ENCODE data around the gene KDM6A. TPM values are rescaled to one million over a fixed set of nuclear protein-coding genes. Genes with fewer than 3 reads are reported as not detected.
"Not testable (repeated sequence)": the region's sequence is repeated elsewhere in the genome, so short reads cannot be mapped to it uniquely, and the experiment has no call there.

Gene KDM6A
- total and polyA plus RNA-seq, 2 of the 13 experiments (the other 11 are each of a cell fraction or from before 2014, with no cell fraction given): 16.7 to 18.2 TPM

DNA sequence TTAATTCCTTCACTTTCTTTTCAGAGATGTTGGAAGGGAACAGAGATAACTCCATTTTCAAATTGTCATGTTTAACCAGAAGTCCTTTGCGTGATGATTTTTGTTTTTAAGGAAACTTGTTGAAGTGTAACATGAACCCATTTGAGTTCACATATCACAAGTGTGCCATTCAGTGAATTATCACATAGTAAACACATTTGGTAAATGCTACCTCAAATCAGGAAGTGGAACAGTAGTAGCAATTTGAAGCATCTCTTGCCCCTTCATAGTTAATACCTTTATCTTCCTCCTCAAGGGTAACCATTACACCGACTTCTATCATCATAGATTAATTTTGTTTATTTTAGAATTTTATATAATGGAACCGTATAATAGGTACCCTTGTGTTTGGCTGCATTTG lies 35.8 kb downstream of the KDM6A start:
- 96% methylated on average over 3 of the region's 3 CpGs for WGBS (ENCODE audit: low lambda C conversion rate)
- Histone ChIP-seq H3K27me3 (ENCODE audit: control insufficient read depth in 1 of 2, insufficient read depth in 2 of 2, low read length in 2 of 2) (no peaks in the 10 kb centered on the region), H3K9me3 (ENCODE audit: low read length) (no peaks in the 10 kb centered on the region), H3K9ac (ENCODE audit: insufficient read depth, low read depth, low read length) (no peak overlapping the region), H3K36me3 (replicated peaks in 1 of 2; ENCODE audit: control insufficient read depth in 1 of 2, insufficient read depth in 2 of 2, low read length in 2 of 2) (no peaks in the 10 kb centered on the region), H2AFZ (ENCODE audit: low read length) (no peak overlapping the region), H3K4me2 (ENCODE audit: low read depth, low read length) (no peak overlapping the region), H3K27ac (ENCODE audit: extremely low read length, insufficient read depth, low read length) (peak overlapping the region; percentile 6), H3K4me3 (replicated peaks in 1 of 3; ENCODE audit: insufficient read depth in 1 of 3, low read depth in 2 of 3, low read length in 3 of 3) (no peak overlapping the region), H3K79me2 (ENCODE audit: insufficient read depth, low read length) (peaks cover 73% of the 10 kb centered on the region), H3K4me1 (ENCODE audit: insufficient read depth, low read length) (peaks cover 86% of the 10 kb centered on the region), H4K20me1 (ENCODE audit: insufficient read depth, low read length) (peaks cover 9% of the 10 kb centered on the region)
- no TSS peak for BruUV-seq (replicated peaks)
- ChIA-PET POLR2A (no interaction called here), CTCF (ENCODE audit: low intra/inter-chr PET ratio, low total read pairs) (no interaction called here)
- FAIRE-seq (peak; percentile 12), DNase-seq (ENCODE audit: low spot score) (no peak), ATAC-seq (no peak)
- TF ChIP-seq KMT2B (CRISPR knock-in tag; IDR thresholded peaks at IDR 0.05) (no peak), PHF8 (CRISPR knock-in tag; IDR thresholded peaks at IDR 0.05) (no peak), PAX8 (CRISPR knock-in tag; IDR thresholded peaks at IDR 0.05; ENCODE audit: borderline replicate concordance) (no peak)
- TF ChIP-seq, protein P1, sequence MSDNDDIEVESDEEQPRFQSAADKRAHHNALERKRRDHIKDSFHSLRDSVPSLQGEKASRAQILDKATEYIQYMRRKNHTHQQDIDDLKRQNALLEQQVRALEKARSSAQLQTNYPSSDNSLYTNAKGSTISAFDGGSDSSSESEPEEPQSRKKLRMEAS (IDR thresholded peaks at IDR 0.05): no peak
- in situ Hi-C loops (cut with HindIII; ENCODE audit: extremely low pct_ligation_motif_present, low pct_unique_long_range_greater_than_20kb): no loop called here
- intact Hi-C loops (cut with micrococcal nuclease; ENCODE audit: unreplicated experiment): no loop called here

DNA sequence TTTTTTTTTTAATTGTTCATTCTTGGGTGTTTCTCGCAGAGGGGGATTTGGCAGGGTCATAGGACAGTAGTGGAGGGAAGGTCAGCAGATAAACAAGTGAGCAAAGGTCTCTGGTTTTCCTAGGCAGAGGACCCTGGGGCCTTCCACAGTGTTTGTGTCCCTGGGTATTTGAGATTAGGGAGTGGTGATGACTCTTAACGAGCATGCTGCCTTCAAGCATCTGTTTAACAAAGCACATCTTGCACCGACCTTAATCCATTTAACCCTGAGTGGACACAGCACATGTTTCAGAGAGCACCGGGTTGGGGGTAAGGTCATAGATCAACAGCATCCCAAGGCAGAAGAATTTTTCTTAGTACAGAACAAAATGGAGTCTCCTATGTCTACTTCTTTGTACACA lies 37.5 kb downstream of the KDM6A start:
- Histone ChIP-seq H3K4me1 (ENCODE audit: insufficient read depth, low read length) (peaks cover 86% of the 10 kb centered on the region), H3K79me2 (ENCODE audit: insufficient read depth, low read length) (peaks cover 68% of the 10 kb centered on the region)
- intact Hi-C loops (cut with micrococcal nuclease; ENCODE audit: unreplicated experiment); H3K4me2 ChIP-seq (ENCODE audit: low read depth, low read length); BruUV-seq (replicated peaks); H4K20me1 ChIP-seq (ENCODE audit: insufficient read depth, low read length); DNase-seq (ENCODE audit: low spot score); H3K27me3 ChIP-seq (ENCODE audit: control insufficient read depth in 1 of 2, insufficient read depth in 2 of 2, low read length in 2 of 2); H2AFZ ChIP-seq (ENCODE audit: low read length); H3K9me3 ChIP-seq (ENCODE audit: low read length); H3K27ac ChIP-seq (ENCODE audit: extremely low read length, insufficient read depth, low read length); H3K9ac ChIP-seq (ENCODE audit: insufficient read depth, low read depth, low read length); POLR2A ChIA-PET; in situ Hi-C loops (cut with HindIII; ENCODE audit: extremely low pct_ligation_motif_present, low pct_unique_long_range_greater_than_20kb); FAIRE-seq; H3K36me3 ChIP-seq (replicated peaks in 1 of 2; ENCODE audit: control insufficient read depth in 1 of 2, insufficient read depth in 2 of 2, low read length in 2 of 2); CTCF ChIA-PET (ENCODE audit: low intra/inter-chr PET ratio, low total read pairs); ATAC-seq; H3K4me3 ChIP-seq (replicated peaks in 1 of 3; ENCODE audit: insufficient read depth in 1 of 3, low read depth in 2 of 3, low read length in 3 of 3); TF ChIP-seq FOXP1 (IDR thresholded peaks at IDR 0.05): not testable (repeated sequence)
- WGBS (ENCODE audit: low lambda C conversion rate): 0% methylated on average over 1 of the region's 4 CpGs
- TF ChIP-seq, protein P2, sequence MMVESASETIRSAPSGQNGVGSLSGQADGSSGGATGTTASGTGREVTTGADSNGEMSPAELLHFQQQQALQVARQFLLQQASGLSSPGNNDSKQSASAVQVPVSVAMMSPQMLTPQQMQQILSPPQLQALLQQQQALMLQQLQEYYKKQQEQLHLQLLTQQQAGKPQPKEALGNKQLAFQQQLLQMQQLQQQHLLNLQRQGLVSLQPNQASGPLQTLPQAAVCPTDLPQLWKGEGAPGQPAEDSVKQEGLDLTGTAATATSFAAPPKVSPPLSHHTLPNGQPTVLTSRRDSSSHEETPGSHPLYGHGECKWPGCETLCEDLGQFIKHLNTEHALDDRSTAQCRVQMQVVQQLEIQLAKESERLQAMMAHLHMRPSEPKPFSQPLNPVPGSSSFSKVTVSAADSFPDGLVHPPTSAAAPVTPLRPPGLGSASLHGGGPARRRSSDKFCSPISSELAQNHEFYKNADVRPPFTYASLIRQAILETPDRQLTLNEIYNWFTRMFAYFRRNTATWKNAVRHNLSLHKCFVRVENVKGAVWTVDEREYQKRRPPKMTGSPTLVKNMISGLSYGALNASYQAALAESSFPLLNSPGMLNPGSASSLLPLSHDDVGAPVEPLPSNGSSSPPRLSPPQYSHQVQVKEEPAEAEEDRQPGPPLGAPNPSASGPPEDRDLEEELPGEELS (CRISPR knock-in tag; IDR thresholded peaks at IDR 0.05): peak; percentile 25; the same call in 1 of the 2 replicates
- TF ChIP-seq, protein P3, sequence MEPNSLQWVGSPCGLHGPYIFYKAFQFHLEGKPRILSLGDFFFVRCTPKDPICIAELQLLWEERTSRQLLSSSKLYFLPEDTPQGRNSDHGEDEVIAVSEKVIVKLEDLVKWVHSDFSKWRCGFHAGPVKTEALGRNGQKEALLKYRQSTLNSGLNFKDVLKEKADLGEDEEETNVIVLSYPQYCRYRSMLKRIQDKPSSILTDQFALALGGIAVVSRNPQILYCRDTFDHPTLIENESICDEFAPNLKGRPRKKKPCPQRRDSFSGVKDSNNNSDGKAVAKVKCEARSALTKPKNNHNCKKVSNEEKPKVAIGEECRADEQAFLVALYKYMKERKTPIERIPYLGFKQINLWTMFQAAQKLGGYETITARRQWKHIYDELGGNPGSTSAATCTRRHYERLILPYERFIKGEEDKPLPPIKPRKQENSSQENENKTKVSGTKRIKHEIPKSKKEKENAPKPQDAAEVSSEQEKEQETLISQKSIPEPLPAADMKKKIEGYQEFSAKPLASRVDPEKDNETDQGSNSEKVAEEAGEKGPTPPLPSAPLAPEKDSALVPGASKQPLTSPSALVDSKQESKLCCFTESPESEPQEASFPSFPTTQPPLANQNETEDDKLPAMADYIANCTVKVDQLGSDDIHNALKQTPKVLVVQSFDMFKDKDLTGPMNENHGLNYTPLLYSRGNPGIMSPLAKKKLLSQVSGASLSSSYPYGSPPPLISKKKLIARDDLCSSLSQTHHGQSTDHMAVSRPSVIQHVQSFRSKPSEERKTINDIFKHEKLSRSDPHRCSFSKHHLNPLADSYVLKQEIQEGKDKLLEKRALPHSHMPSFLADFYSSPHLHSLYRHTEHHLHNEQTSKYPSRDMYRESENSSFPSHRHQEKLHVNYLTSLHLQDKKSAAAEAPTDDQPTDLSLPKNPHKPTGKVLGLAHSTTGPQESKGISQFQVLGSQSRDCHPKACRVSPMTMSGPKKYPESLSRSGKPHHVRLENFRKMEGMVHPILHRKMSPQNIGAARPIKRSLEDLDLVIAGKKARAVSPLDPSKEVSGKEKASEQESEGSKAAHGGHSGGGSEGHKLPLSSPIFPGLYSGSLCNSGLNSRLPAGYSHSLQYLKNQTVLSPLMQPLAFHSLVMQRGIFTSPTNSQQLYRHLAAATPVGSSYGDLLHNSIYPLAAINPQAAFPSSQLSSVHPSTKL (CRISPR knock-in tag; IDR thresholded peaks at IDR 0.05): peak; percentile 46; the same call in 1 of the 2 replicates
- 0 out of 2 replicates have a peak, but pooled peaks have one; percentile 8 for TF ChIP-seq FOXP1 (CRISPR knock-in tag; IDR thresholded peaks at IDR 0.05)
- TF ChIP-seq, protein P4, sequence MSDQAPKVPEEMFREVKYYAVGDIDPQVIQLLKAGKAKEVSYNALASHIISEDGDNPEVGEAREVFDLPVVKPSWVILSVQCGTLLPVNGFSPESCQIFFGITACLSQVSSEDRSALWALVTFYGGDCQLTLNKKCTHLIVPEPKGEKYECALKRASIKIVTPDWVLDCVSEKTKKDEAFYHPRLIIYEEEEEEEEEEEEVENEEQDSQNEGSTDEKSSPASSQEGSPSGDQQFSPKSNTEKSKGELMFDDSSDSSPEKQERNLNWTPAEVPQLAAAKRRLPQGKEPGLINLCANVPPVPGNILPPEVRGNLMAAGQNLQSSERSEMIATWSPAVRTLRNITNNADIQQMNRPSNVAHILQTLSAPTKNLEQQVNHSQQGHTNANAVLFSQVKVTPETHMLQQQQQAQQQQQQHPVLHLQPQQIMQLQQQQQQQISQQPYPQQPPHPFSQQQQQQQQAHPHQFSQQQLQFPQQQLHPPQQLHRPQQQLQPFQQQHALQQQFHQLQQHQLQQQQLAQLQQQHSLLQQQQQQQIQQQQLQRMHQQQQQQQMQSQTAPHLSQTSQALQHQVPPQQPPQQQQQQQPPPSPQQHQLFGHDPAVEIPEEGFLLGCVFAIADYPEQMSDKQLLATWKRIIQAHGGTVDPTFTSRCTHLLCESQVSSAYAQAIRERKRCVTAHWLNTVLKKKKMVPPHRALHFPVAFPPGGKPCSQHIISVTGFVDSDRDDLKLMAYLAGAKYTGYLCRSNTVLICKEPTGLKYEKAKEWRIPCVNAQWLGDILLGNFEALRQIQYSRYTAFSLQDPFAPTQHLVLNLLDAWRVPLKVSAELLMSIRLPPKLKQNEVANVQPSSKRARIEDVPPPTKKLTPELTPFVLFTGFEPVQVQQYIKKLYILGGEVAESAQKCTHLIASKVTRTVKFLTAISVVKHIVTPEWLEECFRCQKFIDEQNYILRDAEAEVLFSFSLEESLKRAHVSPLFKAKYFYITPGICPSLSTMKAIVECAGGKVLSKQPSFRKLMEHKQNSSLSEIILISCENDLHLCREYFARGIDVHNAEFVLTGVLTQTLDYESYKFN (CRISPR knock-in tag; conservative IDR thresholded peaks at IDR 0.05): 0 out of 2 replicates have a peak, but pooled peaks have one; percentile 27
